ENCODE measurements around the gene ZNF304.

- TF ChIP-seq, protein P1, sequence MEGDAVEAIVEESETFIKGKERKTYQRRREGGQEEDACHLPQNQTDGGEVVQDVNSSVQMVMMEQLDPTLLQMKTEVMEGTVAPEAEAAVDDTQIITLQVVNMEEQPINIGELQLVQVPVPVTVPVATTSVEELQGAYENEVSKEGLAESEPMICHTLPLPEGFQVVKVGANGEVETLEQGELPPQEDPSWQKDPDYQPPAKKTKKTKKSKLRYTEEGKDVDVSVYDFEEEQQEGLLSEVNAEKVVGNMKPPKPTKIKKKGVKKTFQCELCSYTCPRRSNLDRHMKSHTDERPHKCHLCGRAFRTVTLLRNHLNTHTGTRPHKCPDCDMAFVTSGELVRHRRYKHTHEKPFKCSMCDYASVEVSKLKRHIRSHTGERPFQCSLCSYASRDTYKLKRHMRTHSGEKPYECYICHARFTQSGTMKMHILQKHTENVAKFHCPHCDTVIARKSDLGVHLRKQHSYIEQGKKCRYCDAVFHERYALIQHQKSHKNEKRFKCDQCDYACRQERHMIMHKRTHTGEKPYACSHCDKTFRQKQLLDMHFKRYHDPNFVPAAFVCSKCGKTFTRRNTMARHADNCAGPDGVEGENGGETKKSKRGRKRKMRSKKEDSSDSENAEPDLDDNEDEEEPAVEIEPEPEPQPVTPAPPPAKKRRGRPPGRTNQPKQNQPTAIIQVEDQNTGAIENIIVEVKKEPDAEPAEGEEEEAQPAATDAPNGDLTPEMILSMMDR (IDR thresholded peaks at IDR 0.05) = no peak
- TF ChIP-seq ZFX (IDR thresholded peaks at IDR 0.05; ENCODE audit: borderline replicate concordance) = no peak
Measured at GRCh38 chr19:57302020-57302465, 49.0 kb upstream of the ZNF304 start.

Data from 22Rv1 (cell line).